Measurements from ENCODE around the gene MATR3. TPM values are rescaled to one million over a fixed set of nuclear protein-coding genes. Genes with fewer than 3 reads are reported as not detected.

Gene MATR3
- total and polyA plus RNA-seq, 10 of the 15 experiments (the other 5 are each of a cell fraction or from before 2014, with no cell fraction given) = 134 to 401 (median 221) TPM

GRCh38 chr5:139341689-139342422 lies 48.3 kb downstream of the MATR3 start, which contains the start of gene PAIP2 (continued):
- no peak for TF ChIP-seq NFYA (IDR thresholded peaks at IDR 0.05; ENCODE audit: borderline replicate concordance, low read depth, low read length)
- no peak for TF ChIP-seq ZZZ3 (IDR thresholded peaks at IDR 0.05; ENCODE audit: control insufficient read depth, insufficient read length, low read depth)
- peak; percentile 47; the same call in 1 of the 2 replicates for TF ChIP-seq CHD2 (IDR thresholded peaks at IDR 0.05; ENCODE audit: borderline replicate concordance, low read depth, low read length)
- no peak for TF ChIP-seq HDAC6 (IDR thresholded peaks at IDR 0.05; ENCODE audit: unreplicated experiment)
- peak; percentile 61 for TF ChIP-seq YY1 (IDR thresholded peaks at IDR 0.05; ENCODE audit: low read depth, low read length)
- TF ChIP-seq ZNF384 (IDR thresholded peaks at IDR 0.05; ENCODE audit: borderline replicate concordance, low read depth, low read length) = no peak
- no peak for TF ChIP-seq PRDM15 (CRISPR knock-in tag; IDR thresholded peaks at IDR 0.05)
- TF ChIP-seq RUNX3 (IDR thresholded peaks at IDR 0.05; ENCODE audit: low read length) = peak; percentile 4; the same call in 1 of the 2 replicates
- peak; percentile 92; the same call in 1 of the 2 replicates for TF ChIP-seq WRNIP1 (IDR thresholded peaks at IDR 0.05; ENCODE audit: borderline replicate concordance, low read depth, low read length)
- no peak for TF ChIP-seq CBX5 (IDR thresholded peaks at IDR 0.05; ENCODE audit: low read depth)
- peak; percentile 53; the same call in 1 of the 2 replicates for TF ChIP-seq ZNF207 (IDR thresholded peaks at IDR 0.05; ENCODE audit: borderline replicate concordance)
- TF ChIP-seq IRF3 (IDR thresholded peaks at IDR 0.05) = no peak
- TF ChIP-seq SP1 (IDR thresholded peaks at IDR 0.05; ENCODE audit: low read depth, low read length) = peak; percentile 48
- no peak for TF ChIP-seq ATF2 (IDR thresholded peaks at IDR 0.05; ENCODE audit: low read length)
- TF ChIP-seq JUND (IDR thresholded peaks at IDR 0.05; ENCODE audit: low read depth, low read length) = no peak
- no peak for TF ChIP-seq CEBPB (IDR thresholded peaks at IDR 0.05; ENCODE audit: borderline replicate concordance in 1 of 2, low read depth in 2 of 2, low read length in 2 of 2)
- TF ChIP-seq MYC (IDR thresholded peaks at IDR 0.05; ENCODE audit: insufficient read depth, insufficient read length, insufficient replicate concordance, low read length, severe bottlenecking) = no peak
- peak; percentile 68; the same call in 1 of the 2 replicates for TF ChIP-seq SMAD5 (IDR thresholded peaks at IDR 0.05; ENCODE audit: low read depth)
- 0 out of 2 replicates have a peak, but pooled peaks have one; percentile 52 for TF ChIP-seq RELB (IDR thresholded peaks at IDR 0.05; ENCODE audit: low read depth)
- TF ChIP-seq MTA3 (IDR thresholded peaks at IDR 0.05; ENCODE audit: borderline replicate concordance, low read length) = no peak; the same call in 1 of the 2 replicates
